Activated CD8-positive, alpha-beta T cell treated with anti-CD3 and anti-CD28 coated beads for 36 hours (primary cell): ENCODE results near the gene TES. TPM values are rescaled to one million over a fixed set of nuclear protein-coding genes. Genes with fewer than 3 reads are reported as not detected.
A peak's percentile ranks its signal among the peaks of the same experiment; 100 is the strongest.

ENCODE experiments used
- ATAC-seq: fragments of 200-7000 bp; cut with Tn5 transposase; one replicate; pipeline ENCODE4 v1.10.0; 2021; ENCODE audit warnings: mild to moderate bottlenecking, moderate library complexity
- CTCF ChIA-PET: fragments of 350-600 bp; sonication (Branson Sonifier 250); formaldehyde crosslinking; loops from one replicate; lab custom pipeline; 2021; ENCODE audit warnings: antibody characterized with exemption; lab: Charles Lee
- POLR2A ChIA-PET: fragments of 350-600 bp; sonication (Branson Sonifier 250); formaldehyde crosslinking; loops from one replicate; lab custom pipeline; 2021; ENCODE audit warnings: antibody characterized with exemption; lab: Charles Lee
- DNase-seq: peaks from one replicate; pipeline ENCODE4 v3.0.0-alpha.2; 2020
- H3K27ac Mint-ChIP-seq: one replicate; pipeline ENCODE4 v1.8.0; 2021; ENCODE audit warnings: mild to moderate bottlenecking, mixed read lengths
- H3K27me3 Mint-ChIP-seq: one replicate; pipeline ENCODE4 v1.8.0; 2021; ENCODE audit warnings: mixed read lengths
- H3K36me3 Mint-ChIP-seq: one replicate; pipeline ENCODE4 v1.8.0; 2021; ENCODE audit warnings: low read depth, mixed read lengths
- H3K4me1 Mint-ChIP-seq: one replicate; pipeline ENCODE4 v1.8.0; 2021; ENCODE audit warnings: low read depth, mixed read lengths
- H3K4me3 Mint-ChIP-seq: one replicate; pipeline ENCODE4 v1.8.0; 2021; ENCODE audit warnings: mild to moderate bottlenecking, moderate library complexity, mixed read lengths
- H3K9me3 Mint-ChIP-seq: one replicate; pipeline ENCODE4 v1.8.0; 2021; ENCODE audit warnings: mixed read lengths
- CTCF ChIP-seq: fragments of 200-600 bp; IDR thresholded peaks from one replicate; pipeline ENCODE4 v1.8.0; 2022; ENCODE audit warnings: antibody characterized with exemption, mild to moderate bottlenecking
- intact Hi-C: fragments of 100-400 bp; cut with micrococcal nuclease; formaldehyde crosslinking; loops from one replicate; pipeline ENCODE4 v1.10.0; 2022
- total RNA-seq, 2 experiments: library from RNA; stranded (reverse); gene quantifications; one replicate each; pipeline ENCODE4 v1.2.3, GENCODE V29; 2021

Gene TES
- total RNA-seq, 2 experiments from 2014 or later = 63.9 to 65.7 TPM

- peaks cover 3% of the 10 kb centered on the region for H3K27me3 Mint-ChIP-seq
- no peak overlapping the region for H3K27ac Mint-ChIP-seq
- H3K4me3 Mint-ChIP-seq = no peak overlapping the region
- CTCF ChIA-PET = interaction anchor here (1.2 to 3.4 kb wide), 5 partner anchors 11 to 71 kb away, joined by 3 to 19 read pairs (median 10); no protein-coding TSS in a partner anchor
- H3K9me3 Mint-ChIP-seq = no peaks in the 10 kb centered on the region
- POLR2A ChIA-PET = no interaction called here
- peaks cover 8% of the 10 kb centered on the region for H3K4me1 Mint-ChIP-seq
- intact Hi-C loops = no loop called here
- H3K36me3 Mint-ChIP-seq = no peaks in the 10 kb centered on the region
- no peak for ATAC-seq
- no peak for TF ChIP-seq CTCF
- DNase-seq = no peak
Observed at GRCh38 chr7:116165717-116166116, 44.6 kb upstream of the TES start.

GRCh38 chr7:116166156-116166555 lies 44.2 kb upstream of the TES start:
- H3K4me1 Mint-ChIP-seq = peaks cover 8% of the 10 kb centered on the region
- H3K36me3 Mint-ChIP-seq = no peaks in the 10 kb centered on the region
- H3K4me3 Mint-ChIP-seq = no peak overlapping the region
- ChIA-PET POLR2A (no interaction called here), CTCF (interaction anchor here (0.7 to 3.4 kb wide), 10 partner anchors 10 to 92 kb away, joined by 3 to 19 read pairs (median 7); no protein-coding TSS in a partner anchor)
- no peak overlapping the region for H3K27ac Mint-ChIP-seq
- no peak for TF ChIP-seq CTCF
- intact Hi-C loops = no loop called here
- ATAC-seq (no peak), DNase-seq (no peak)
- no peaks in the 10 kb centered on the region for H3K9me3 Mint-ChIP-seq
- H3K27me3 Mint-ChIP-seq = peaks cover 3% of the 10 kb centered on the region

GRCh38 chr7:116167177-116167576 lies 43.2 kb upstream of the TES start:
- H3K27me3 Mint-ChIP-seq = peaks cover 6% of the 10 kb centered on the region
- ChIA-PET CTCF (interaction anchor here (0.5 to 3.4 kb wide), 13 partner anchors 9 to 634 kb away, joined by 3 to 19 read pairs (median 4); no protein-coding TSS in a partner anchor), POLR2A (no interaction called here)
- H3K4me3 Mint-ChIP-seq = no peak overlapping the region
- TF ChIP-seq CTCF = peak; percentile 41
- peaks cover 8% of the 10 kb centered on the region for H3K4me1 Mint-ChIP-seq
- ATAC-seq = peak; percentile 97
- peak; percentile 64 for DNase-seq
- no peaks in the 10 kb centered on the region for H3K9me3 Mint-ChIP-seq
- no peaks in the 10 kb centered on the region for H3K36me3 Mint-ChIP-seq
- intact Hi-C loops = no loop called here
- no peak overlapping the region for H3K27ac Mint-ChIP-seq

GRCh38 chr7:116169060-116169459 lies 41.3 kb upstream of the TES start:
- Mint-ChIP-seq H3K27me3 (peaks cover 5% of the 10 kb centered on the region), H3K9me3 (no peaks in the 10 kb centered on the region), H3K27ac (no peak overlapping the region), H3K36me3 (no peaks in the 10 kb centered on the region), H3K4me3 (no peak overlapping the region), H3K4me1 (peaks cover 8% of the 10 kb centered on the region)
- CTCF ChIA-PET = interaction anchor here (1.0 to 6.1 kb wide), 4 partner anchors 11 to 67 kb away, joined by 3 to 56 read pairs (median 12); no protein-coding TSS in a partner anchor
- intact Hi-C loops = no loop called here
- no peak for TF ChIP-seq CTCF
- DNase-seq (no peak), ATAC-seq (no peak)
- POLR2A ChIA-PET = no interaction called here

GRCh38 chr7:116170180-116170579 lies 40.2 kb upstream of the TES start:
- no peak for ATAC-seq
- Mint-ChIP-seq H3K4me1 (peaks cover 8% of the 10 kb centered on the region), H3K4me3 (no peak overlapping the region), H3K9me3 (no peaks in the 10 kb centered on the region), H3K27me3 (peaks cover 4% of the 10 kb centered on the region), H3K27ac (no peak overlapping the region), H3K36me3 (no peaks in the 10 kb centered on the region)
- no peak for TF ChIP-seq CTCF
- ChIA-PET POLR2A (no interaction called here), CTCF (interaction anchor here (0.8 to 6.1 kb wide), 6 partner anchors 10 to 66 kb away, joined by 3 to 56 read pairs (median 3); partner anchors contain the start of gene TES)
- intact Hi-C loops = no loop called here
- DNase-seq = no peak
